HG02840 (cell line): Measurements from ENCODE around the gene SLC15A3.
"Not testable (repeated sequence)": the region's sequence is repeated elsewhere in the genome, so short reads cannot be mapped to it uniquely, and the experiment has no call there.

Source experiments
- ATAC-seq: cut with Tn5 transposase; IDR thresholded peaks from one replicate; pipeline ENCODE4 v1.9.1; 2021; ENCODE audit warnings: mild to moderate bottlenecking, moderate library complexity, moderate number of reproducible peaks; ENCODE audit not compliant: unreplicated experiment, low FRiP score

Gene SLC15A3

DNA sequence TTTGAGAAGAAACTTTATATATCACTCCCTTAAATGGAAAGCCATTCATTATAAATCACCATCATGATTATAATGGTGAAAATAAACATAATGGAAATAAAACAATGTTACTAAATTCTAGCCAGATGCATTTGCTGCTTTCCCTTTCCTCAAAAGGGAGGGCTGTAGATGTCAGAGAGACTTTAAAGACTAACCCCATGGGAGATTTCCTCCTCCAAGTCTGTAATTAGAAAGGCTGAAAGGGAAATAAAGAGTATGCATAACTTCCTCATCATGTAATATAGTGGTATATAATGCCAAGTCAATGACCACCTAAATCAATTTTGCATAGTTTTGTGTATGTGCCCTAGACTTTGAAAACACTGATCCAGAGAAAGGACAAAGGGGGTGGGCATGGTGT, 25.9 kb upstream of the SLC15A3 start:
- no peak for ATAC-seq

- ATAC-seq: no peak
Observed at GRCh38 chr11:60977224-60977623, 25.2 kb upstream of the SLC15A3 start.

DNA sequence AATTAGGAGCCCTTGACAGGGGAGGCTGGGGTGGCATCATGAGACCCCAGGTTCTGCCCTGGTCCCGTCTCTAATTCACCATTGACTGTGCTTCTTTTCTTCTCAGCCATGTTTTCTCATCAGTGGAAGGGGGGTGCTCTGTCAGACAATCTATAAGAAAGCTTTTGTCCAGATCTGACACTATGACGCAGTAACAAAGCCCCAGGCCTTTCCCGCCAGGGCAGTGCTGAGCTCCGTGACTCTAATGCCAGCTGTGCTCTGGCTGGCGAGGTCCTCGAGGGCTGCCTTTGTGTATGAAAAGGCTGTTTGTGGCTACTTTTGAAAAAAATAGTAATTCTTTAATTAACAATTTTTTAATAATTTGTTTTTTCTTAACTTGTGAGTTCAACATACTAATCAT, 22.8 kb upstream of the SLC15A3 start:
- no peak for ATAC-seq

- not testable (repeated sequence) for ATAC-seq
Observed at GRCh38 chr11:60974316-60974715, 22.3 kb upstream of the SLC15A3 start.

DNA sequence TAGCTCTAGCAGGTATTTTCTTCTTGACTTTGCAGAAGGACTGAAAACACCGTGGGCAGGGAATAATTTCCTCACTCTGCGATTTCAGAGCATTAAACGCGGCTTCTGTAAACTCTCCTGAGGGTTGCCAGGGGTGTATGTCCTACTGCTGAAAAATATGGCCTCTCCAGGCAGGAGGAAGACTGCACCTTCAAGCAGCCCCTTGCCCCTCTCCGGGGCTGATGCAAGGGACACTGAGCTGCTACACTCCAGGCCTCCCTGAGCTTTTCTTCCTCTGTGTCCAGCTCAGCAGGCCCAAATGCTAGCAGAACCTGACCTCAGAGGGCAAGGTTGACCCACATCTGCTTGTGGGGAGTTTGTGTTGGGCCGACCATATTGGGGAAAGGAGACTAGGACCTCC, 21.7 kb upstream of the SLC15A3 start:
- no peak for ATAC-seq

DNA sequence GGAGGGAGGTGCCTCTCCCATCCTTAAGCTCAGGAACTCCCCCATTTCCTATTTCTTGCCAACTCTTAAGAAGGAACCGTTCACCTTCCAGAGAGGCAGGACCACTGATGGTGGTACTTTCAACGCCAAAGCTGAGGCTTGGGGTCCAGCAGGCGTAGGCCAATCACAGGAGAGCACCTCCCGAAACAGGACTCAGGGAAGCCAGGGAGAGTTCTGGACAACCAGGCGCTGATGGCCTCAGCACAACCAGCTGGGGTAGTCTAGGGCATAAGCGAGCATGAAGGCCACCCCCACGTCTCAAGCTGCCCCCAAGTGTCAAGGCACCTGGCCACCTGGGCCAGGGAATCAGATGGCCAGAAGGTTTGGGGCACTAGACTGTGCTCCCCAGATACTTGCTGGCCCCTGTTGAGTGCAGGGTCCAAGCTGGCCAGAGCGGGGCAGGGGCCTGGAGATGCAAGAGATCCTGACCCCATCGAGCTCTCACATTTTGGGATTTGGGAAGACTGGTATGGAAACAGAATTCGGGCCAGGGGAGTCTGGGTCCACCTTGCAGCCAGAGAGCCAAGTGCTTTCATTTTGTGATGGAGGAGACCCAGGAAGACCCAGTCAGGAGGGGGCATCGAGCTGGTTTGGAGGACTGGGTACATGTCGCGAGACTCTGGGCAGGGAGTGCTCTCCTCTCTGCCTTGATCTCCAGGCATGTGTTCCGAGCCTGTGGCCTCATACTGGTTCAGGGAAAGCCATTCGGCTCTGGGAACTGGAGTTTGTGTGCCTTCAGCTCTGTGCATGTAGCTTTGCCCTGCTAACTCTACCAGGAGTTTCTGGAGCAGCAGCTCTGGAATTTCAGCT, 20.4 kb upstream of the SLC15A3 start:
- no peak for ATAC-seq

DNA sequence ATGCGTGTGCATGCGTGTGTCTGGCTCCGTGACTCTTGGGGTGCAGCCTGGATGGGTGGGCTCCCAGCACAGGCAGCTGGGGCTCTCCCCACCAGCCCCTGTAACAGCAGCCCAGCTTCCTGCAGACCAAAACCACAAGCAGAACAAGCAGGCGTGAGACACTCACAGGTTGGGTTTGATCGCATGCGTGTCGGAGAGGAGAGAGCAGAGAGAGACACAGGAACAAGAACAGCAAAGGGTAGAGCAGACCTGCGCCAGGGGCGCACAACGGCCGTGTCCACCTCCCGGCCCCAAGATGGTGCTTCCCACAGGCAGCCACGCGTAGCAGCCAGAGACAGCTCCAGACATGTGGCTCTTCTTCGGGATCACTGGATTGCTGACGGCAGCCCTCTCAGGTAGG, 19.5 kb upstream of the SLC15A3 start, which contains the start of gene CD6:
CD6 (plus strand) TSS at position 161 of the 400 bp plus-strand sequence; CDS start at position 347, 186 bp downstream.
- no peak for ATAC-seq

- no peak for ATAC-seq
Observed at GRCh38 chr11:60970890-60971289, 18.9 kb upstream of the SLC15A3 start.

DNA sequence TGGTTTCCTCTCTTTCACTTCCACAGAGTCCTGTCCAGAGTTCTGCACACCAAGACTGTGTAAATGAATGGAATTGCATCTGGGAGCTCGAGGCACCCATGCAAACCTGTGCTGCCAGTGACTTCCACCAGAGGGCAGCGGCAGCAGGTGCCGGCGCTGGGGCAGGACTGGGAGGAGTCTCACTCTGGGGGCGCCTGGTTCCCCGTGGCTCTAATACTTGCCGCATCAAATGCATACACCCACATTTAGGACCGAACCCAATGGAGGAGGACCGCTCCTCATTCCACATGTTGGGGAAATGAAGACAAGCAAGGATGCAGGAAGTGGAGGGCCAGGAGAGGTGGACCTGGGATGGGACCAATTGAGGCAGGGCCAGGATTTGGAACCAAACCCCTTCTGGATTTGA, 18.4 kb upstream of the SLC15A3 start:
- ATAC-seq: no peak

GRCh38 chr11:60968223-60968622, 16.2 kb upstream of the SLC15A3 start:
- no peak for ATAC-seq

- no peak for ATAC-seq
Observed at GRCh38 chr11:60966890-60967289, 14.9 kb upstream of the SLC15A3 start.

GRCh38 chr11:60964801-60965200, 12.8 kb upstream of the SLC15A3 start:
- no peak for ATAC-seq

- no peak for ATAC-seq
Observed at GRCh38 chr11:60960405-60960804, 8.4 kb upstream of the SLC15A3 start.

- no peak for ATAC-seq
Observed at GRCh38 chr11:60959431-60959830, 7.5 kb upstream of the SLC15A3 start.

DNA sequence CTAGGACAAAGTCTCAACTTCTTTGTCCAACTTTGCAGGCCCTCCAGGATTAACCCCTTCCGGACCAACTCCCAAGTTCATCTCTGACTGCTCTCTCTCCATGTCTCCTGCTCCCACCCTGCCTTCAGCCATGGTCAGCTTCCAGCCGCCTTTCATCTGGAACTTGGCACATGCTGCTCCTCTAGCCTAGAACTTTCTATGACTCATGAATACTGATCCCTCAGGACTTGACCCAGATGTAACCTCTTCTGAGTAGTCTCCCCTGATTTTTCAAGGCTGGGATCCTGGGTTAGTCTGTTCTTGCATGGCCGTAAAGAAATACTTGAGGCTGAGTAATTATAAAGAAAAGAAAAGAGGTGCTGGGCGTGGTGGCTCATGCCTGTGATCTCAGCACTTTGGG, 5.2 kb upstream of the SLC15A3 start:
- ATAC-seq: no peak

GRCh38 chr11:60955571-60955970, 3.6 kb upstream of the SLC15A3 start:
- ATAC-seq: no peak

DNA sequence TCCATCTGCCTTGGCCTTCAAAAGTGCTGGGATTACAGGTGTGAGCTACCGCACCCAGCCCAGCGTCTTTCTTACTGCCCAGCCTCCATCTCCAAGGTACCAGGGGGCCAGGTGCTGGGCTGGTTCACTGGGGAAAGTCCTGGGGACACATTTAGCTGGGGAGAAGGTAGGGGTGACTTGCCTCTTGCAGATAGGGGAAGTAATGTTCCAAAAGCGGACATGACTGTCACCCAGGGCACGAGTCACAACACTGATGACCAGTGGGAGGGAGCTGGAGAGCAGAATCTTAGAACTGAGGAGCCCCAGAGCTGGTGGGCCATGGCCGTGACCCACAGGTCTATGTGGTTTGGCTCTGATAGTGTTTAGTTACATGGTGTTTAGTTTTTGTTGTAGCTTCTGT, 2.4 kb upstream of the SLC15A3 start:
- ATAC-seq: no peak

- no peak for ATAC-seq
Observed at GRCh38 chr11:60953781-60954180, 1.8 kb upstream of the SLC15A3 start.

DNA sequence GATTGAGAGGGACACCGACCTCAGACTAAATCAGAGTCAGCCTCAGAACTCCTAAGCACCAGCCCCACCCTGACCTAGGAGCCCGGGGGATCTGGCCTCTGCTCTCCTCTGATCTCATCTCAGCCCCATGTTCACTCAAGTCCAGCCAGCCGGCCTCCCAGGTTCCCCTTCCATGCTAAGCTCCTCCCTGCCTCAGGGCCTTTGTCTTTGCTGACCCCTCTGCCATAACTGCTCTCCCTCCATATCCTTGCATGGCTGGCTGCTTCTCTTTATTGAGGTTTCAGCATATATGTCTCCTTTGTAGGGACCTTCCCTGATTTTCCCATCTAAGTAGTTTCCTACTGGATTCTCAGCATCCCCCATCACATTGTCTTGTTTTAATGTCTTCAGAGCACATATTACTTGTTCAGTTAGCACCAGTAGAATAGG, 780 bp upstream of the SLC15A3 start:
- no peak for ATAC-seq

DNA sequence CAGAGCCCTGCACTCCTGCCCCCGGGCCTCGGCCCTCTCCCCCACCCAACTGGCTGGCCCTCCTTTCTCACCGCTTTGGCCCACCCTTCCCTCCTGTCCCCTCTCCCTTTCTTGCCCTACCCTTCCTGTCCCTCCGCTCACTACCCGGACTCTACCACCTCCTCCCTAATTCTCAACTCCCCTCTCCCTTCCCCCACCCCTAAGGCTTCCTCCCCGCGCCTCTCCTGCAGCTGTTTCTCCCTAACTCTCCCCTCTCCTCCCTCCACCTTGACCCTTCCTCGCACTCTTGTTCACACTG, 421 bp downstream of the SLC15A3 start:
- ATAC-seq: no peak

DNA sequence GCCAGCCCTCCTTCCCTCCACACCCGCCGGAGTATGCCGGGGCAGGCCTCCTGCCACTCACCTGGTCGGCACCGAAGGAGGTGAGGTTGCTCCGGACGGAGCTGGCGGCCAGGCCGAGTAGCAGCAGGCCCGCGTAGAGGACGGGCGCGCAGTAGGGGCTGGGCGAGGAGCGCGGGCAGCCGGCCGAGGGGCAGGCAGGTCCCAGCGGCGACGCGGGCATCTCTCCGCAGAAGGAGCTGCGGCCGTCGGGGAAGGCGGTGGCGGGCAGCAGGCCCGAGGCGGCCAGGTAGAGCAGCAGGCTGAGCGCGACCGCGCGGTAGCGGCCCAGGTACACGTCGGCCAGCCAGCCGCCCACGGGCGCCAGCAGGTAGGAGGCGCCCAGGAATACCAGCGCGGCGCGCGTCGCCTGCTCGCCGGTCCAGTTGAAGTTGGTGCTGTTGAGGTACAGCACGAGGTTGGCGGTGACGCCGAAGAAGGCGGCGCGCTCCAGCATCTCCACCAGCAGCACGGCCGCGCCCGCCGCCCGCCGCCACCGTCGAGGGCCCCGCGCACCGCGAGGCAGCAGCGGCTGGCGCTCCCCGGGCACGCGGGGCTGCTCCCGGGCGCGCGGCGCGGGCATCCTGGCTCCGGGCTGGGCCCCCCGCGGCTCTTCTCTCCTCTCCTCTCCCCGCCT, 907 bp downstream of the SLC15A3 start:
- ATAC-seq: no peak

- no peak for ATAC-seq
Observed at GRCh38 chr11:60950024-60950423, 2.0 kb downstream of the SLC15A3 start.
